Caco-2 (cell line): ENCODE measurements around the gene MGAT3. TPM values are rescaled to one million over a fixed set of nuclear protein-coding genes. Genes with fewer than 3 reads are reported as not detected.

Experiments
- BruUV-seq: library from RNA; stranded (reverse); fragments of 400-500 nt; replicated peaks from 2 replicates; lab custom pipeline; 2021; lab: Mats Ljungman, UMichigan
- CTCF ChIA-PET: fragments of 300-600 bp; sonication (Branson Sonifier 250); formaldehyde crosslinking; loops from one replicate; lab custom pipeline; 2022; ENCODE audit warnings: antibody characterized with exemption; lab: Charles Lee
- POLR2A ChIA-PET: fragments of 300-600 bp; sonication (Branson Sonifier 250); formaldehyde crosslinking; loops from one replicate; lab custom pipeline; 2022; ENCODE audit warnings: antibody characterized with exemption; lab: Charles Lee
- DNase-seq, 2 experiments: peaks; one replicate each; pipeline versions ENCODE4 v3.0.0 to v3.0.0-alpha.2; 2020 to 2022
- H3K27me3 ChIP-seq: replicated peaks from 2 replicates; pipeline ENCODE4 v1.6.0; 2011; ENCODE audit warnings: low read length; ENCODE audit not compliant: control insufficient read depth, insufficient read depth
- H3K36me3 ChIP-seq: 2 replicates; pipeline ENCODE4 v1.5.1; 2011; ENCODE audit warnings: low read length; ENCODE audit not compliant: control insufficient read depth, insufficient read depth
- H3K4me1 ChIP-seq: fragments of 250-450 bp; sonication (Bioruptor Pico); 2 replicates; pipeline ENCODE4 v1.5.1; 2020; ENCODE audit warnings: mild to moderate bottlenecking
- H3K4me3 ChIP-seq: 2 replicates; pipeline ENCODE4 v1.5.1; 2011; ENCODE audit warnings: low read depth, mild to moderate bottlenecking, control low read depth, low read length
- H3K9me3 ChIP-seq: fragments of 250-450 bp; sonication (Bioruptor Pico); 2 replicates; pipeline ENCODE4 v1.5.1; 2020; ENCODE audit warnings: mild to moderate bottlenecking, moderate library complexity
- H3K27ac Mint-ChIP-seq: one replicate; pipeline ENCODE4 v1.8.0; 2022; ENCODE audit warnings: mixed read lengths; ENCODE audit not compliant: unreplicated experiment
- H3K27me3 Mint-ChIP-seq: one replicate; pipeline ENCODE4 v1.8.0; 2022; ENCODE audit warnings: mixed read lengths; ENCODE audit not compliant: insufficient read depth, unreplicated experiment
- H3K36me3 Mint-ChIP-seq: one replicate; pipeline ENCODE4 v1.8.0; 2022; ENCODE audit warnings: mild to moderate bottlenecking, mixed read lengths; ENCODE audit not compliant: insufficient read depth, unreplicated experiment
- H3K4me1 Mint-ChIP-seq: one replicate; pipeline ENCODE4 v1.8.0; 2022; ENCODE audit warnings: low read depth, mixed read lengths; ENCODE audit not compliant: unreplicated experiment
- H3K4me3 Mint-ChIP-seq: one replicate; pipeline ENCODE4 v1.8.0; 2022; ENCODE audit warnings: mild to moderate bottlenecking, moderate library complexity, mixed read lengths; ENCODE audit not compliant: unreplicated experiment
- H3K9me3 Mint-ChIP-seq: one replicate; pipeline ENCODE4 v1.8.0; 2022; ENCODE audit warnings: mixed read lengths; ENCODE audit not compliant: unreplicated experiment
- CTCF ChIP-seq, 2 experiments: fragments of 200-600 bp in 1 of 2; IDR thresholded peaks; 1 replicate in 1 of 2; 2 replicates in 1 of 2; pipeline versions ENCODE4 v1.5.1 to v1.8.0; 2011 to 2022; ENCODE audit warnings: antibody characterized with exemption in 1 of 2, control low read depth in 1 of 2, inconsistent platforms in 1 of 2, low read depth in 1 of 2, low read length in 1 of 2, mild to moderate bottlenecking in 1 of 2, moderate library complexity in 1 of 2; ENCODE audit not compliant: insufficient read depth in 1 of 2, severe bottlenecking in 1 of 2, unreplicated experiment in 1 of 2
- intact Hi-C: fragments of 100-400 bp; cut with micrococcal nuclease; formaldehyde crosslinking; loops from one replicate; pipeline ENCODE4 v1.10.0; 2022; ENCODE audit not compliant: unreplicated experiment
- total RNA-seq: library from RNA; stranded (reverse); gene quantifications from 2 replicates; pipeline ENCODE4 v1.2.3, GENCODE V29; 2022

MGAT3 gene
- total RNA-seq, 1 experiment from 2014 or later = 16.6 TPM

GRCh38 chr22:39486951-39487825, 30.4 kb downstream of the MGAT3 start:
- H3K4me1 Mint-ChIP-seq = peaks cover 4% of the 10 kb centered on the region
- Histone ChIP-seq H3K4me3 (no peak overlapping the region), H3K4me1 (peaks cover 10% of the 10 kb centered on the region), H3K9me3 (no peaks in the 10 kb centered on the region), H3K36me3 (no peaks in the 10 kb centered on the region), H3K27me3 (no peaks in the 10 kb centered on the region)
- TF ChIP-seq CTCF (IDR thresholded peaks at IDR 0.05; ENCODE audit: insufficient read depth in 1 of 2, low read depth in 1 of 2, low read length in 1 of 2, severe bottlenecking in 1 of 2, unreplicated experiment in 1 of 2) = no peak
- BruUV-seq = no TSS peak
- ChIA-PET CTCF (interaction anchor here (0.9 to 1.7 kb wide), 3 partner anchors 9 to 42 kb away, joined by 3 to 4 read pairs (median 4); partner anchors contain the start of gene ATF4), POLR2A (no interaction called here)
- DNase-seq = no peak
- no peak overlapping the region for H3K27ac Mint-ChIP-seq
- no peaks in the 10 kb centered on the region for H3K27me3 Mint-ChIP-seq
- H3K36me3 Mint-ChIP-seq = peaks cover 11% of the 10 kb centered on the region
- intact Hi-C loops = no loop called here
- H3K4me3 Mint-ChIP-seq = no peak overlapping the region
- no peaks in the 10 kb centered on the region for H3K9me3 Mint-ChIP-seq

GRCh38 chr22:39487826-39488520, 31.2 kb downstream of the MGAT3 start:
- no TSS peak for BruUV-seq
- no peak for TF ChIP-seq CTCF (IDR thresholded peaks at IDR 0.05; ENCODE audit: insufficient read depth in 1 of 2, low read depth in 1 of 2, low read length in 1 of 2, severe bottlenecking in 1 of 2, unreplicated experiment in 1 of 2)
- Histone ChIP-seq H3K9me3 (no peaks in the 10 kb centered on the region), H3K27me3 (no peaks in the 10 kb centered on the region), H3K4me3 (no peak overlapping the region), H3K4me1 (peaks cover 10% of the 10 kb centered on the region), H3K36me3 (no peaks in the 10 kb centered on the region)
- Mint-ChIP-seq H3K4me1 (peaks cover 4% of the 10 kb centered on the region), H3K36me3 (peaks cover 11% of the 10 kb centered on the region), H3K4me3 (no peak overlapping the region), H3K27ac (no peak overlapping the region), H3K9me3 (no peaks in the 10 kb centered on the region), H3K27me3 (no peaks in the 10 kb centered on the region)
- POLR2A ChIA-PET = no interaction called here
- DNase-seq = no peak
- CTCF ChIA-PET = interaction anchor here (1.0 to 1.7 kb wide), 2 partner anchors 8 to 41 kb away, joined by 4 read pairs; no protein-coding TSS in a partner anchor
- intact Hi-C loops = no loop called here

- H3K4me1 Mint-ChIP-seq = peaks cover 8% of the 10 kb centered on the region
- no peak overlapping the region for H3K27ac Mint-ChIP-seq
- no peaks in the 10 kb centered on the region for H3K9me3 Mint-ChIP-seq
- ChIA-PET POLR2A (no interaction called here), CTCF (interaction anchor here (2.0 kb wide), 1 partner anchor 26 kb away, joined by 5 read pairs; no protein-coding TSS in a partner anchor)
- intact Hi-C loops = no loop called here
- no TSS peak for BruUV-seq
- peaks cover 15% of the 10 kb centered on the region for H3K36me3 Mint-ChIP-seq
- no peak overlapping the region for H3K4me3 Mint-ChIP-seq
- no peaks in the 10 kb centered on the region for H3K27me3 ChIP-seq
- no peaks in the 10 kb centered on the region for H3K36me3 ChIP-seq
- no peaks in the 10 kb centered on the region for H3K9me3 ChIP-seq
- DNase-seq = no peak
- TF ChIP-seq CTCF (IDR thresholded peaks at IDR 0.05; ENCODE audit: insufficient read depth in 1 of 2, low read depth in 1 of 2, low read length in 1 of 2, severe bottlenecking in 1 of 2, unreplicated experiment in 1 of 2) = no peak
- H3K27me3 Mint-ChIP-seq = no peaks in the 10 kb centered on the region
- no peak overlapping the region for H3K4me3 ChIP-seq
- peaks cover 12% of the 10 kb centered on the region for H3K4me1 ChIP-seq
Observed at GRCh38 chr22:39488563-39489083, 31.8 kb downstream of the MGAT3 start.
